ENCODE data around the gene GALNT11. TPM values are rescaled to one million over a fixed set of nuclear protein-coding genes. Genes with fewer than 3 reads are reported as not detected.

GALNT11 gene
- total RNA-seq, 2 donors from 2014 or later = 45.9 to 54.4 TPM

DNA sequence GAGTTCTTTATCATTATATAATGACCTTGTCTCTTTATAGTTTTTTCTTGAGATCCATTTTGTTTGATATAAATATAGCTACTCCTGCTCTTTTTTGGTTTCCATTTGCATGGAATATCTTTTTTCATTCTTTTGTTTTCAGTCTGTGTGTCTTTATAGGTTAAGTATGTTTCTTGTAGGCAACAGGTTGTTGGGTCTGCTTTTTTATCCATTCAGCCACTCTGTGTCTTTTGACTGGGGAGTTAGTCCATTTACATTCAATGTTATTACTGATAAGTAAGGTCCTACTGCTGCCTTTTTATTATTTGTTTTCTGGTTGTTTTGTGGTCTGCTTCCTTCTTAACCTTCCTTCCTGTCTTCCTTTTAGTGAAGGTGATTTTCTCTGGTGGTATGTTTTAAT lies 21.1 kb downstream of the GALNT11 start:
- H3K4me1 ChIP-seq = no peaks in the 10 kb centered on the region
- H3K4me3 ChIP-seq = no peak overlapping the region
- TF ChIP-seq POLR2A (IDR thresholded peaks at IDR 0.05) = no peak
- TF ChIP-seq, protein P1, sequence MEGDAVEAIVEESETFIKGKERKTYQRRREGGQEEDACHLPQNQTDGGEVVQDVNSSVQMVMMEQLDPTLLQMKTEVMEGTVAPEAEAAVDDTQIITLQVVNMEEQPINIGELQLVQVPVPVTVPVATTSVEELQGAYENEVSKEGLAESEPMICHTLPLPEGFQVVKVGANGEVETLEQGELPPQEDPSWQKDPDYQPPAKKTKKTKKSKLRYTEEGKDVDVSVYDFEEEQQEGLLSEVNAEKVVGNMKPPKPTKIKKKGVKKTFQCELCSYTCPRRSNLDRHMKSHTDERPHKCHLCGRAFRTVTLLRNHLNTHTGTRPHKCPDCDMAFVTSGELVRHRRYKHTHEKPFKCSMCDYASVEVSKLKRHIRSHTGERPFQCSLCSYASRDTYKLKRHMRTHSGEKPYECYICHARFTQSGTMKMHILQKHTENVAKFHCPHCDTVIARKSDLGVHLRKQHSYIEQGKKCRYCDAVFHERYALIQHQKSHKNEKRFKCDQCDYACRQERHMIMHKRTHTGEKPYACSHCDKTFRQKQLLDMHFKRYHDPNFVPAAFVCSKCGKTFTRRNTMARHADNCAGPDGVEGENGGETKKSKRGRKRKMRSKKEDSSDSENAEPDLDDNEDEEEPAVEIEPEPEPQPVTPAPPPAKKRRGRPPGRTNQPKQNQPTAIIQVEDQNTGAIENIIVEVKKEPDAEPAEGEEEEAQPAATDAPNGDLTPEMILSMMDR (IDR thresholded peaks at IDR 0.05) = no peak
- no peaks in the 10 kb centered on the region for H3K9me3 ChIP-seq
- no peak overlapping the region for H3K27ac ChIP-seq
- H3K36me3 ChIP-seq (replicated peaks in 1 of 2; ENCODE audit: insufficient read depth in 1 of 2, low read depth in 2 of 2) = no peaks in the 10 kb centered on the region
- ATAC-seq (no peak), DNase-seq (no peak)
- intact Hi-C loops (cut with DNase I) = no loop called here
- no peaks in the 10 kb centered on the region for H3K27me3 ChIP-seq

DNA sequence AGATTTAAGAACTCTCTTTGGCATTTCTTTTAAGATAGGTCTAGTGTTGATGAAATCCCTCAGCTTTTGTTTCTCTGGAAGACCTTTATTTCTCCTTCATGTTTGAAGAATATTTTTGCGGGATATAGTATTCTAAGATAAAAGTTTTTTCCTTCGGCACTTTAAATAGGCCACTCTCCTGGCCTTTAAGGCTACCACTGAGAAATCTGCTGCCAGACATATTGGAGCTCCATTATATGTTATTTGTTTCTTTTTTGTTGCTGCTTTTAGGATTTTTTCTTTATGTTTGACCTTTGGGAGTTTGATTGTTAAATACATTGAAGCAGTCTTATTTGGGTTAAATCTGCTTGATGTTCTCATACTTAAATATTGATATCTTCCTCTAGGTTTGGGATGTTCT lies 22.6 kb downstream of the GALNT11 start:
- Histone ChIP-seq H3K4me3 (no peak overlapping the region), H3K4me1 (no peaks in the 10 kb centered on the region), H3K27me3 (no peaks in the 10 kb centered on the region), H3K36me3 (replicated peaks in 1 of 2; ENCODE audit: insufficient read depth in 1 of 2, low read depth in 2 of 2) (no peaks in the 10 kb centered on the region), H3K27ac (no peak overlapping the region), H3K9me3 (no peaks in the 10 kb centered on the region)
- ATAC-seq (no peak), DNase-seq (no peak)
- 98% methylated on average over 2 of the region's 2 CpGs for WGBS, 2 donors
- intact Hi-C loops (cut with DNase I) = no loop called here
- TF ChIP-seq, protein P1 (IDR thresholded peaks at IDR 0.05) = no peak
- TF ChIP-seq POLR2A (IDR thresholded peaks at IDR 0.05) = no peak

DNA sequence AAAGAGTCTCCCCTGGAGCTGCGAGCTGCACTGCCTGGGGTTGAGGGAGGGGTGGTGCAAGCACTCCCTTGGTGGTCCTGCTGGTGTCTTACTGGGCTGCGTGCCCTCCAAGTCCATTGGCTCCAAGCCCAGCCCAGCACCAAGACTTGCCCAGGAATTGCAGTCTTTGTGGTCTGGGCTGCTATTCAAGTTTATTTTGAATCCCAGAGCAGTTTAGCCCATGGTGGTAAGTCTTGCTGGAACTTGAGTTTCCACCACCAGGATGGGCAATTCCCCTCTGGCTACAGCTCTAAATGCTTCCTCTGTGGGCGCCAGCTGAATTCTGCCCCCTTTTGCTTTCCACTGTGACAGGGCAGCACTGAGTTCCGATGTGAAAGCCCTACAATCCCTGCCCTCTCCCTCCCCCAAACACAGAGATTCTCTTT lies 25.1 kb downstream of the GALNT11 start:
- no peaks in the 10 kb centered on the region for H3K27me3 ChIP-seq
- H3K4me1 ChIP-seq = no peaks in the 10 kb centered on the region
- H3K9me3 ChIP-seq = no peaks in the 10 kb centered on the region
- 90 to 96% methylated on average over 2 to 4 of the region's 4 CpGs for WGBS, 2 donors
- intact Hi-C loops (cut with DNase I) = no loop called here
- ATAC-seq (no peak), DNase-seq (no peak)
- no peak overlapping the region for H3K27ac ChIP-seq
- H3K4me3 ChIP-seq = no peak overlapping the region
- no peak for TF ChIP-seq POLR2A (IDR thresholded peaks at IDR 0.05)
- TF ChIP-seq, protein P1 (IDR thresholded peaks at IDR 0.05) = no peak
- no peaks in the 10 kb centered on the region for H3K36me3 ChIP-seq (replicated peaks in 1 of 2; ENCODE audit: insufficient read depth in 1 of 2, low read depth in 2 of 2)

DNA sequence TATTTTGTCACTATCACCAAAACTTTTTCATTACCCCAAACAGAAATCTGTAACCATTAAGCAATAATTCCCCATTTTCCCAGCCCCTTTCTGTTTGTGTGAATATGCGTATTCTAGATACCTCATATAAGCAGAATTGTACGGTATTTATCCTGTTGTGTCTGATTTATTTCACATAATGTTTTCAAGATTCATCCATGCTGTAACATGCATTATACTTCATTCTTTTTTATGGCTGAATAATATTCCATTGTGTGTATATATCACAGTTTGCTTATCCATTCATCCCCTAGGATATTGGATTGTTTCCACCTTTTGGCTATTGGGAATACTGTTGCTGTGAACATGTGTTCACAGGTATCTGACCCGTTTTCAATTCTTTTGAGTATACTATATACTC lies 26.5 kb downstream of the GALNT11 start:
- Histone ChIP-seq H3K27ac (no peak overlapping the region), H3K4me1 (no peaks in the 10 kb centered on the region), H3K27me3 (no peaks in the 10 kb centered on the region), H3K36me3 (replicated peaks in 1 of 2; ENCODE audit: insufficient read depth in 1 of 2, low read depth in 2 of 2) (no peaks in the 10 kb centered on the region), H3K4me3 (no peak overlapping the region), H3K9me3 (no peaks in the 10 kb centered on the region)
- ATAC-seq (no peak), DNase-seq (no peak)
- intact Hi-C loops (cut with DNase I) = no loop called here
- 94 to 98% methylated on average over 3 of the region's 3 CpGs for WGBS, 2 donors
- TF ChIP-seq, protein P1 (IDR thresholded peaks at IDR 0.05) = no peak
- no peak for TF ChIP-seq POLR2A (IDR thresholded peaks at IDR 0.05)

DNA sequence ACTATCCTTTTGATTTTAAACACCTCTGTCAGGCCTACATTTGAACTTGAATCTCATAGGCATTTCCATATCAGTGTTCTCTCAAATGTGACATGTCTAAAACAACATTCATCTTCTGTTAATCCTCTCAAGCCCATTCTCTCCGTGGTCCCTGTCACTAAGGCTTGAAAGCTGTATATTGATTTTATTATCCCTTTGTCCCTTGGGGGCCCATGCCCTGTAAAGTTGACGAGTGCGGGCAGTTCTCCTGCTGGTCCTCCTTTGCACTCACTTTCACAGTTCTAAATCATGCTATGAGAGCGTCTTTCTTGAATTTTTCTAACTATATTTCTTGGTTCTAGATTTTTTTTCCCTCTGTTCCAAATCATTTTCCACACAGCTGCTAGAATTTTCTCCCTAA lies 27.3 kb downstream of the GALNT11 start:
- no peaks in the 10 kb centered on the region for H3K27me3 ChIP-seq

More for the DNA sequence above, 27.3 kb downstream of the GALNT11 start:
- H3K9me3 ChIP-seq = no peaks in the 10 kb centered on the region
- 81 to 90% methylated on average over 4 of the region's 4 CpGs for WGBS, 2 donors
- no peaks in the 10 kb centered on the region for H3K36me3 ChIP-seq (replicated peaks in 1 of 2; ENCODE audit: insufficient read depth in 1 of 2, low read depth in 2 of 2)
- TF ChIP-seq, protein P1 (IDR thresholded peaks at IDR 0.05) = no peak
- TF ChIP-seq POLR2A (IDR thresholded peaks at IDR 0.05) = no peak
- ATAC-seq (no peak), DNase-seq (no peak)
- no peaks in the 10 kb centered on the region for H3K4me1 ChIP-seq
- H3K27ac ChIP-seq = no peak overlapping the region
- intact Hi-C loops (cut with DNase I) = no loop called here
- H3K4me3 ChIP-seq = no peak overlapping the region
